PC-9 (cell line): ENCODE results near the gene PPP2R3B. TPM values are rescaled to one million over a fixed set of nuclear protein-coding genes. Genes with fewer than 3 reads are reported as not detected.

Source experiments
- BruUV-seq: library from RNA; stranded (reverse); fragments of 400-500 nt; replicated peaks from 2 replicates; lab custom pipeline; 2021; lab: Mats Ljungman, UMichigan
- CTCF ChIA-PET: fragments of 300-600 bp; sonication (Branson Sonifier 250); formaldehyde crosslinking; loops from one replicate; lab custom pipeline; 2022; ENCODE audit warnings: antibody characterized with exemption; lab: Charles Lee
- POLR2A ChIA-PET: fragments of 300-600 bp; sonication (Branson Sonifier 250); formaldehyde crosslinking; loops from one replicate; lab custom pipeline; 2022; ENCODE audit warnings: antibody characterized with exemption; ENCODE audit not compliant: unreplicated experiment; lab: Charles Lee
- DNase-seq, 2 experiments: peaks; one replicate each; pipeline versions ENCODE4 v3.0.0 to v3.0.0-alpha.2; 2015 to 2022; ENCODE audit warnings: mixed read lengths in 1 of 2
- H2AFZ ChIP-seq: fragments of 200-600 bp; sonication (generic); 2 replicates; pipeline ENCODE4 v1.8.1; 2017; ENCODE audit warnings: antibody characterized with exemption
- H3F3A ChIP-seq: fragments of 200-600 bp; sonication (generic); 2 replicates; pipeline ENCODE4 v1.8.1; 2017; ENCODE audit warnings: antibody characterized with exemption, mild to moderate bottlenecking, low read depth; ENCODE audit not compliant: insufficient read depth
- H3K27ac ChIP-seq: fragments of 200-600 bp; sonication (generic); 2 replicates; pipeline ENCODE4 v1.6.1; 2016; ENCODE audit warnings: mixed run types
- H3K27me3 ChIP-seq: fragments of 200-600 bp; sonication (generic); 2 replicates; pipeline ENCODE4 v1.6.1; 2016; ENCODE audit warnings: low read depth, mixed run types; ENCODE audit not compliant: insufficient read depth
- H3K36me3 ChIP-seq: fragments of 200-600 bp; sonication (generic); 2 replicates; pipeline ENCODE4 v1.6.1; 2016; ENCODE audit warnings: low read depth, mixed run types
- H3K4me1 ChIP-seq: fragments of 200-600 bp; sonication (generic); replicated peaks from 2 replicates; pipeline ENCODE4 v1.6.1; 2016; ENCODE audit warnings: mixed run types; ENCODE audit not compliant: insufficient read depth
- H3K4me2 ChIP-seq: fragments of 200-600 bp; sonication (generic); 2 replicates; pipeline ENCODE4 v1.6.1; 2017; ENCODE audit warnings: mixed run types
- H3K4me3 ChIP-seq: fragments of 200-600 bp; sonication (generic); 2 replicates; pipeline ENCODE4 v1.6.1; 2016; ENCODE audit warnings: mixed run types
- H3K79me2 ChIP-seq: fragments of 200-600 bp; sonication (generic); 2 replicates; pipeline ENCODE4 v1.6.1; 2017; ENCODE audit warnings: low read depth, mixed run types
- H3K9me2 ChIP-seq: fragments of 200-600 bp; sonication (generic); 2 replicates; pipeline ENCODE4 v1.8.1; 2017; ENCODE audit warnings: mild to moderate bottlenecking; ENCODE audit not compliant: insufficient read depth
- H3K9me3 ChIP-seq: fragments of 200-600 bp; sonication (generic); 2 replicates; pipeline ENCODE4 v1.8.1; 2016; ENCODE audit warnings: low read depth; ENCODE audit not compliant: insufficient read depth
- H4K20me1 ChIP-seq: fragments of 200-600 bp; sonication (generic); 2 replicates; pipeline ENCODE4 v1.8.1; 2017; ENCODE audit not compliant: insufficient read depth
- EZH2 ChIP-seq: fragments of 200-600 bp; sonication (generic); IDR thresholded peaks from 2 replicates; pipeline ENCODE4 v1.8.0; 2017; ENCODE audit warnings: antibody characterized with exemption, low read depth
- intact Hi-C: fragments of 100-400 bp; cut with micrococcal nuclease; formaldehyde crosslinking; loops from one replicate; pipeline ENCODE4 v1.10.0; 2022; ENCODE audit not compliant: unreplicated experiment
- total RNA-seq: library from RNA; stranded (reverse); gene quantifications from 2 replicates; pipeline ENCODE4 v1.2.3, GENCODE V29; 2021
- TF ChIP-seq, protein P1 (sequence below): fragments of 200-600 bp; sonication (generic); conservative IDR thresholded peaks from 2 replicates; pipeline ENCODE4 v1.6.1; 2017; ENCODE audit warnings: mixed run types, antibody characterized with exemption, mild to moderate bottlenecking, moderate library complexity

The PPP2R3B gene
- total RNA-seq, 1 experiment from 2014 or later: 32.5 TPM

GRCh38 chrX:362937-363620 lies 23.6 kb downstream of the PPP2R3B start:
- no peaks in the 10 kb centered on the region for H4K20me1 ChIP-seq
- POLR2A ChIA-PET: no interaction called here
- CTCF ChIA-PET: no interaction called here
- intact Hi-C loops: no loop called here
- H3K4me3 ChIP-seq: no peak overlapping the region
- no peaks in the 10 kb centered on the region for H3K9me3 ChIP-seq
- no peak overlapping the region for H3K27ac ChIP-seq
- H3K4me2 ChIP-seq: no peak overlapping the region
- no peaks in the 10 kb centered on the region for H3K79me2 ChIP-seq
- no peak for DNase-seq
- no peaks in the 10 kb centered on the region for H3K27me3 ChIP-seq
- no peaks in the 10 kb centered on the region for H3K9me2 ChIP-seq
- no peaks in the 10 kb centered on the region for H3F3A ChIP-seq
- H3K36me3 ChIP-seq: no peaks in the 10 kb centered on the region
- no peak overlapping the region for H2AFZ ChIP-seq
- no peak for TF ChIP-seq EZH2
- TF ChIP-seq, protein P1, sequence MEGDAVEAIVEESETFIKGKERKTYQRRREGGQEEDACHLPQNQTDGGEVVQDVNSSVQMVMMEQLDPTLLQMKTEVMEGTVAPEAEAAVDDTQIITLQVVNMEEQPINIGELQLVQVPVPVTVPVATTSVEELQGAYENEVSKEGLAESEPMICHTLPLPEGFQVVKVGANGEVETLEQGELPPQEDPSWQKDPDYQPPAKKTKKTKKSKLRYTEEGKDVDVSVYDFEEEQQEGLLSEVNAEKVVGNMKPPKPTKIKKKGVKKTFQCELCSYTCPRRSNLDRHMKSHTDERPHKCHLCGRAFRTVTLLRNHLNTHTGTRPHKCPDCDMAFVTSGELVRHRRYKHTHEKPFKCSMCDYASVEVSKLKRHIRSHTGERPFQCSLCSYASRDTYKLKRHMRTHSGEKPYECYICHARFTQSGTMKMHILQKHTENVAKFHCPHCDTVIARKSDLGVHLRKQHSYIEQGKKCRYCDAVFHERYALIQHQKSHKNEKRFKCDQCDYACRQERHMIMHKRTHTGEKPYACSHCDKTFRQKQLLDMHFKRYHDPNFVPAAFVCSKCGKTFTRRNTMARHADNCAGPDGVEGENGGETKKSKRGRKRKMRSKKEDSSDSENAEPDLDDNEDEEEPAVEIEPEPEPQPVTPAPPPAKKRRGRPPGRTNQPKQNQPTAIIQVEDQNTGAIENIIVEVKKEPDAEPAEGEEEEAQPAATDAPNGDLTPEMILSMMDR: no peak
- BruUV-seq: no TSS peak
- H3K4me1 ChIP-seq: no peaks in the 10 kb centered on the region

DNA sequence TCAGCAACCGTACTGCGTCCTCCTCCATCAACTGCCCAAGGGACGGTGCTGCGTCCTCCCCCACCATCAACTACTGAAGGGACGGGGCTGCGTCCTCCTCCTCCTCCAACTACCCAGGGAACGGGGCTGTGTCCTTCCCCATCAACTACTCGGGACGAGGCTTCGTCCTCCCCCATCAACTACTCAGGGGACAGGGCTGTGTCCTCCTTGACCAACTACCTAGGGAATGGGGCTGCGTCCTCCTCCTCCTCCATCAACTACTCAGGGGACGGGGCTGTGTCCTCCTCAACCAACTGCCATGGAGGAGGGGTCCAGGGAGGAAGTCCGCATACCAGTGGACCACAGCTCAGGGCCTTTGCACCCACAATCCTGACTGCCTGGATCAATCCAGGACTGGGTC lies 24.4 kb downstream of the PPP2R3B start:
- H2AFZ ChIP-seq: no peak overlapping the region
- H3F3A ChIP-seq: no peaks in the 10 kb centered on the region
- H3K4me2 ChIP-seq: no peak overlapping the region
- H3K27ac ChIP-seq: no peak overlapping the region
- no peak for DNase-seq
- BruUV-seq: no TSS peak
- H3K79me2 ChIP-seq: no peaks in the 10 kb centered on the region
- no peaks in the 10 kb centered on the region for H3K4me1 ChIP-seq
- intact Hi-C loops: no loop called here
- no peaks in the 10 kb centered on the region for H3K27me3 ChIP-seq
- no peak overlapping the region for H3K4me3 ChIP-seq
- H3K9me2 ChIP-seq: no peaks in the 10 kb centered on the region
- CTCF ChIA-PET: no interaction called here
- TF ChIP-seq EZH2: no peak
- TF ChIP-seq, protein P1: no peak
- H3K9me3 ChIP-seq: no peaks in the 10 kb centered on the region
- POLR2A ChIA-PET: no interaction called here
- no peaks in the 10 kb centered on the region for H3K36me3 ChIP-seq
- no peaks in the 10 kb centered on the region for H4K20me1 ChIP-seq

GRCh38 chrX:361231-362145 lies 25.2 kb downstream of the PPP2R3B start:
- no peaks in the 10 kb centered on the region for H3K9me2 ChIP-seq
- H3K9me3 ChIP-seq: no peaks in the 10 kb centered on the region
- no peaks in the 10 kb centered on the region for H3K27me3 ChIP-seq
- DNase-seq: no peak
- no peaks in the 10 kb centered on the region for H4K20me1 ChIP-seq
- no TSS peak for BruUV-seq
- POLR2A ChIA-PET: no interaction called here
- CTCF ChIA-PET: no interaction called here
- H3K36me3 ChIP-seq: no peaks in the 10 kb centered on the region
- no peaks in the 10 kb centered on the region for H3F3A ChIP-seq
- H3K4me1 ChIP-seq: no peaks in the 10 kb centered on the region
- H3K27ac ChIP-seq: no peak overlapping the region
- no peak overlapping the region for H3K4me2 ChIP-seq
- no peaks in the 10 kb centered on the region for H3K79me2 ChIP-seq
- no peak overlapping the region for H3K4me3 ChIP-seq
- TF ChIP-seq EZH2: no peak
- intact Hi-C loops: no loop called here
- no peak overlapping the region for H2AFZ ChIP-seq
